ENCODE results near the gene KLHL14. TPM values are rescaled to one million over a fixed set of nuclear protein-coding genes. Genes with fewer than 3 reads are reported as not detected.

Gene KLHL14
- total RNA-seq, 1 experiment from 2014 or later, result 0.07 TPM

GRCh38 chr18:32779010-32779409, 6.2 kb upstream of the KLHL14 start:
- no peaks in the 10 kb centered on the region for H3K27me3 Mint-ChIP-seq (ENCODE audit: unreplicated experiment)
- H3K9me3 Mint-ChIP-seq (ENCODE audit: low read depth, unreplicated experiment), result no peaks in the 10 kb centered on the region
- no peaks in the 10 kb centered on the region for H3K36me3 Mint-ChIP-seq (ENCODE audit: insufficient read depth, unreplicated experiment)
- no peaks in the 10 kb centered on the region for H3K4me1 Mint-ChIP-seq (ENCODE audit: low read depth, unreplicated experiment)
- intact Hi-C loops (cut with micrococcal nuclease; ENCODE audit: unreplicated experiment), result no loop called here
- H3K4me3 Mint-ChIP-seq (ENCODE audit: low read depth, unreplicated experiment), result no peak overlapping the region
- BruUV-seq (replicated peaks), result no TSS peak
- no peak for DNase-seq
- CTCF ChIA-PET, result no interaction called here
- TF ChIP-seq, protein P1, sequence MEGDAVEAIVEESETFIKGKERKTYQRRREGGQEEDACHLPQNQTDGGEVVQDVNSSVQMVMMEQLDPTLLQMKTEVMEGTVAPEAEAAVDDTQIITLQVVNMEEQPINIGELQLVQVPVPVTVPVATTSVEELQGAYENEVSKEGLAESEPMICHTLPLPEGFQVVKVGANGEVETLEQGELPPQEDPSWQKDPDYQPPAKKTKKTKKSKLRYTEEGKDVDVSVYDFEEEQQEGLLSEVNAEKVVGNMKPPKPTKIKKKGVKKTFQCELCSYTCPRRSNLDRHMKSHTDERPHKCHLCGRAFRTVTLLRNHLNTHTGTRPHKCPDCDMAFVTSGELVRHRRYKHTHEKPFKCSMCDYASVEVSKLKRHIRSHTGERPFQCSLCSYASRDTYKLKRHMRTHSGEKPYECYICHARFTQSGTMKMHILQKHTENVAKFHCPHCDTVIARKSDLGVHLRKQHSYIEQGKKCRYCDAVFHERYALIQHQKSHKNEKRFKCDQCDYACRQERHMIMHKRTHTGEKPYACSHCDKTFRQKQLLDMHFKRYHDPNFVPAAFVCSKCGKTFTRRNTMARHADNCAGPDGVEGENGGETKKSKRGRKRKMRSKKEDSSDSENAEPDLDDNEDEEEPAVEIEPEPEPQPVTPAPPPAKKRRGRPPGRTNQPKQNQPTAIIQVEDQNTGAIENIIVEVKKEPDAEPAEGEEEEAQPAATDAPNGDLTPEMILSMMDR (IDR thresholded peaks at IDR 0.05; ENCODE audit: unreplicated experiment), result no peak
- H3K27ac Mint-ChIP-seq (ENCODE audit: unreplicated experiment), result no peak overlapping the region

GRCh38 chr18:32777049-32777448, 4.2 kb upstream of the KLHL14 start:
- CTCF ChIA-PET, result no interaction called here
- TF ChIP-seq, protein P1 (IDR thresholded peaks at IDR 0.05; ENCODE audit: unreplicated experiment), result no peak
- H3K36me3 Mint-ChIP-seq (ENCODE audit: insufficient read depth, unreplicated experiment), result peaks cover 5% of the 10 kb centered on the region
- intact Hi-C loops (cut with micrococcal nuclease; ENCODE audit: unreplicated experiment), result no loop called here
- H3K9me3 Mint-ChIP-seq (ENCODE audit: low read depth, unreplicated experiment), result no peaks in the 10 kb centered on the region
- no peak overlapping the region for H3K27ac Mint-ChIP-seq (ENCODE audit: unreplicated experiment)
- no peak for DNase-seq
- peaks cover 19% of the 10 kb centered on the region for H3K27me3 Mint-ChIP-seq (ENCODE audit: unreplicated experiment)
- H3K4me3 Mint-ChIP-seq (ENCODE audit: low read depth, unreplicated experiment), result no peak overlapping the region
- H3K4me1 Mint-ChIP-seq (ENCODE audit: low read depth, unreplicated experiment), result no peaks in the 10 kb centered on the region
- BruUV-seq (replicated peaks), result no TSS peak

GRCh38 chr18:32776561-32776960, 3.7 kb upstream of the KLHL14 start:
- TF ChIP-seq, protein P1 (IDR thresholded peaks at IDR 0.05; ENCODE audit: unreplicated experiment), result no peak
- Mint-ChIP-seq H3K36me3 (ENCODE audit: insufficient read depth, unreplicated experiment) (peaks cover 8% of the 10 kb centered on the region), H3K27ac (ENCODE audit: unreplicated experiment) (no peak overlapping the region), H3K9me3 (ENCODE audit: low read depth, unreplicated experiment) (no peaks in the 10 kb centered on the region), H3K4me1 (ENCODE audit: low read depth, unreplicated experiment) (no peaks in the 10 kb centered on the region), H3K4me3 (ENCODE audit: low read depth, unreplicated experiment) (no peak overlapping the region), H3K27me3 (ENCODE audit: unreplicated experiment) (peaks cover 24% of the 10 kb centered on the region)
- CTCF ChIA-PET, result no interaction called here
- DNase-seq, result no peak
- intact Hi-C loops (cut with micrococcal nuclease; ENCODE audit: unreplicated experiment), result no loop called here
- BruUV-seq (replicated peaks), result no TSS peak

DNA sequence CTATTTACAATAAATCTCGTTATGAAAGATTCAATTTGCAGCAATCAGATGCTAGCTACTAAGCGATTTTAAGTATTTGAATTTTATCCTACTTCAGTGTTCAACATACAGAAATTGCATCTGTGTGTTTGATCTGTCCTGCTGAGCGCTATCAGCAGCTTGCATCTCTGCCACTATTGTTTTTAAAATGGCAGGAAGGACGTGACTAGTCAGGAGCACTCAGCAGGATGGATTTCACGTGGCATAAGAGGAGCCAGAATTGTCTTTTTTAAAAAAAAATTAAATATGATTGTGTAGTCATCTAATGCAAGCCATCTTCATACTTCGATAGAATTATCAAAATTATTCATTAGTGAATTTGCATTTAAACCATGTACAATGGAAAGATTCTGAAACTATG, 2.8 kb upstream of the KLHL14 start:
- CTCF ChIA-PET, result no interaction called here
- H3K27me3 Mint-ChIP-seq (ENCODE audit: unreplicated experiment), result peaks cover 31% of the 10 kb centered on the region
- TF ChIP-seq, protein P1 (IDR thresholded peaks at IDR 0.05; ENCODE audit: unreplicated experiment), result no peak
- DNase-seq, result no peak
- H3K9me3 Mint-ChIP-seq (ENCODE audit: low read depth, unreplicated experiment), result no peaks in the 10 kb centered on the region
- no peak overlapping the region for H3K4me3 Mint-ChIP-seq (ENCODE audit: low read depth, unreplicated experiment)
- no peaks in the 10 kb centered on the region for H3K4me1 Mint-ChIP-seq (ENCODE audit: low read depth, unreplicated experiment)
- BruUV-seq (replicated peaks), result no TSS peak
- intact Hi-C loops (cut with micrococcal nuclease; ENCODE audit: unreplicated experiment), result no loop called here
- H3K27ac Mint-ChIP-seq (ENCODE audit: unreplicated experiment), result no peak overlapping the region
- H3K36me3 Mint-ChIP-seq (ENCODE audit: insufficient read depth, unreplicated experiment), result peaks cover 14% of the 10 kb centered on the region

DNA sequence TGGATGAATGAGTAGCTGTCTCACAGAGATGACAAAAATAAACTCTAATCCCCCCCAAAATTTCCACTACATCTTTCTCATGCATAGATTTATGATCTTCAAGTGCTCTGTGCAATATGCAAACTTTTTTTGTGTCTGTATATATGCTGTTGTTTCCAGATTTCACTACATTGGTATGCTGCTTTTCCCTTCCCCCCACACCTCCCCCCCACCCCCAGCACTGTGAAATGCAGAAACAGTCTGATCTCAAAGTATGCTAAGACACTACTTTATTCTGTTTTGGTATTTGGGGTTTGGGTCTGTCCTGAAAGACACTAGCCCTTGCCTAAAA, 524 bp upstream of the KLHL14 start:
- no peak overlapping the region for H3K4me3 Mint-ChIP-seq (ENCODE audit: low read depth, unreplicated experiment)
- H3K27me3 Mint-ChIP-seq (ENCODE audit: unreplicated experiment), result peaks cover 31% of the 10 kb centered on the region
- intact Hi-C loops (cut with micrococcal nuclease; ENCODE audit: unreplicated experiment), result no loop called here
- H3K36me3 Mint-ChIP-seq (ENCODE audit: insufficient read depth, unreplicated experiment), result peaks cover 14% of the 10 kb centered on the region
- BruUV-seq (replicated peaks), result no TSS peak
- H3K4me1 Mint-ChIP-seq (ENCODE audit: low read depth, unreplicated experiment), result no peaks in the 10 kb centered on the region
- TF ChIP-seq, protein P1 (IDR thresholded peaks at IDR 0.05; ENCODE audit: unreplicated experiment), result no peak
- CTCF ChIA-PET, result interaction anchor here (0.6 kb wide), 1 partner anchor 11 kb away, joined by 4 read pairs; no protein-coding TSS in a partner anchor
- DNase-seq, result no peak
- no peaks in the 10 kb centered on the region for H3K9me3 Mint-ChIP-seq (ENCODE audit: low read depth, unreplicated experiment)
- no peak overlapping the region for H3K27ac Mint-ChIP-seq (ENCODE audit: unreplicated experiment)
